MCF 10A (cell line): Measurements from ENCODE around the gene OPCML. TPM values are rescaled to one million over a fixed set of nuclear protein-coding genes. Genes with fewer than 3 reads are reported as not detected.

Experiments used
- BruUV-seq: library from RNA; stranded (reverse); fragments of 400-500 nt; replicated peaks from 2 replicates; lab custom pipeline; 2021; lab: Mats Ljungman, UMichigan
- CTCF ChIA-PET: fragments of 300-600 bp; sonication (Branson Sonifier 250); formaldehyde crosslinking; extraction: SDS; loops from one replicate; lab custom pipeline; 2021; ENCODE audit warnings: antibody characterized with exemption, inconsistent platforms; lab: Yijun Ruan, JAX
- POLR2A ChIA-PET: fragments of 300-600, 350-650 bp; sonication (Branson Sonifier 250); formaldehyde crosslinking; extraction: SDS; loops from one replicate; lab custom pipeline; 2020; ENCODE audit warnings: antibody characterized with exemption, inconsistent platforms; lab: Yijun Ruan, JAX
- DNase-seq: peaks from one replicate; pipeline ENCODE4 v3.0.0-alpha.2; 2018; ENCODE audit not compliant: unreplicated experiment
- H3K27ac Mint-ChIP-seq: one replicate; pipeline ENCODE4 v1.8.0; 2022; ENCODE audit warnings: mild to moderate bottlenecking, low read depth, mixed read lengths; ENCODE audit not compliant: unreplicated experiment
- H3K27me3 Mint-ChIP-seq: one replicate; pipeline ENCODE4 v1.8.0; 2022; ENCODE audit warnings: mixed read lengths; ENCODE audit not compliant: insufficient read depth, unreplicated experiment
- H3K36me3 Mint-ChIP-seq: one replicate; pipeline ENCODE4 v1.8.0; 2022; ENCODE audit warnings: mild to moderate bottlenecking, moderate library complexity, mixed read lengths; ENCODE audit not compliant: insufficient read depth, unreplicated experiment
- H3K4me1 Mint-ChIP-seq: one replicate; pipeline ENCODE4 v1.8.0; 2022; ENCODE audit warnings: mixed read lengths; ENCODE audit not compliant: insufficient read depth, unreplicated experiment
- H3K4me3 Mint-ChIP-seq: one replicate; pipeline ENCODE4 v1.8.0; 2022; ENCODE audit warnings: mild to moderate bottlenecking, moderate library complexity, mixed read lengths; ENCODE audit not compliant: unreplicated experiment
- H3K9me3 Mint-ChIP-seq: one replicate; pipeline ENCODE4 v1.8.0; 2022; ENCODE audit warnings: mixed read lengths; ENCODE audit not compliant: unreplicated experiment
- CTCF ChIP-seq: fragments of 200-600 bp; IDR thresholded peaks from one replicate; pipeline ENCODE4 v1.8.0; 2022; ENCODE audit warnings: antibody characterized with exemption, mild to moderate bottlenecking; ENCODE audit not compliant: unreplicated experiment
- intact Hi-C: fragments of 100-400 bp; cut with micrococcal nuclease; formaldehyde crosslinking; loops from 2 replicates; pipeline ENCODE4 v1.14.1; 2022
- total RNA-seq: library from RNA; stranded (reverse); gene quantifications from 2 replicates; pipeline ENCODE4 v1.2.3, GENCODE V29; 2022

OPCML gene
- total RNA-seq, 1 experiment from 2014 or later: not detected

DNA sequence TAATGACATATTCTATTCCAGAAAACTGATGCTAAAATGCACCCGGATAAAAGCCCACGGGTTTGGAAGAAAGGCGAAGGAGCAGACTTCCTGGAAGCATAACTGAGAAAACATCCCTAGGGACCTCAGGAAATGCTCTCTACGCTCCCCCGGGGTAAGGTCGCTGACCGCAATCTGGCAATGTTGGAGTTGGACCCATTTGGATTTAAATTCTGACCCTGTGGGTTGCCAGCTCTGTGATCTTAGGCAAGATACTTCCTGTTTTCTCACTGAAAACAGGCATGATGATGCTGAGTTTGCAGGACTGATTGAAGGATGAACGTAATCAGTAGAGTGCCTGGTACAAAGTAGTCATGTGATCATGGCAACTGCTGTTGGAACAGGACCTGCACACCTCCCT, 1107.9 kb downstream of the OPCML start:
- H3K4me3 Mint-ChIP-seq: no peak overlapping the region
- ChIA-PET CTCF (no interaction called here), POLR2A (no interaction called here)
- intact Hi-C loops: no loop called here
- no peaks in the 10 kb centered on the region for H3K36me3 Mint-ChIP-seq
- DNase-seq: no peak
- peaks cover 44% of the 10 kb centered on the region for H3K9me3 Mint-ChIP-seq
- no peak for TF ChIP-seq CTCF
- no peaks in the 10 kb centered on the region for H3K4me1 Mint-ChIP-seq
- H3K27ac Mint-ChIP-seq: no peak overlapping the region
- no TSS peak for BruUV-seq
- no peaks in the 10 kb centered on the region for H3K27me3 Mint-ChIP-seq

- H3K36me3 Mint-ChIP-seq: no peaks in the 10 kb centered on the region
- ChIA-PET POLR2A (no interaction called here), CTCF (no interaction called here)
- H3K27ac Mint-ChIP-seq: no peak overlapping the region
- no peaks in the 10 kb centered on the region for H3K4me1 Mint-ChIP-seq
- peaks cover 41% of the 10 kb centered on the region for H3K9me3 Mint-ChIP-seq
- intact Hi-C loops: no loop called here
- DNase-seq: no peak
- TF ChIP-seq CTCF: no peak
- no peaks in the 10 kb centered on the region for H3K27me3 Mint-ChIP-seq
- H3K4me3 Mint-ChIP-seq: no peak overlapping the region
- no TSS peak for BruUV-seq
These were observed 1109.0 kb downstream of the OPCML start for GRCh38 chr11:132423266-132423665.

GRCh38 chr11:132422722-132423121, 1109.6 kb downstream of the OPCML start:
- ChIA-PET POLR2A (no interaction called here), CTCF (no interaction called here)
- Mint-ChIP-seq H3K9me3 (peaks cover 35% of the 10 kb centered on the region), H3K27me3 (no peaks in the 10 kb centered on the region), H3K27ac (no peak overlapping the region), H3K36me3 (no peaks in the 10 kb centered on the region), H3K4me3 (no peak overlapping the region), H3K4me1 (no peaks in the 10 kb centered on the region)
- intact Hi-C loops: no loop called here
- no peak for DNase-seq
- no TSS peak for BruUV-seq
- TF ChIP-seq CTCF: no peak

- ChIA-PET POLR2A (interaction anchor here (0.7 kb wide), 1 partner anchor 1946 kb away, joined by 3 read pairs; no protein-coding TSS in a partner anchor), CTCF (interaction anchor here (0.6 kb wide), 2 partner anchors 84 to 297 kb away, joined by 3 read pairs; no protein-coding TSS in a partner anchor)
- H3K36me3 Mint-ChIP-seq: no peaks in the 10 kb centered on the region
- peaks cover 28% of the 10 kb centered on the region for H3K9me3 Mint-ChIP-seq
- intact Hi-C loops: no loop called here
- no peak overlapping the region for H3K27ac Mint-ChIP-seq
- BruUV-seq: no TSS peak
- no peak for TF ChIP-seq CTCF
- no peaks in the 10 kb centered on the region for H3K4me1 Mint-ChIP-seq
- H3K27me3 Mint-ChIP-seq: no peaks in the 10 kb centered on the region
- no peak for DNase-seq
- H3K4me3 Mint-ChIP-seq: no peak overlapping the region
These were observed 1110.7 kb downstream of the OPCML start for GRCh38 chr11:132421555-132421954.
